IMR-90 (cell line): ENCODE measurements around the gene SLC4A8. TPM values are rescaled to one million over a fixed set of nuclear protein-coding genes. Genes with fewer than 3 reads are reported as not detected.

Experiments
- ATAC-seq: fragments of 200-7000 bp; cut with Tn5 transposase; 2 replicates; pipeline ENCODE4 v1.9.1; 2020; ENCODE audit warnings: low read depth, mild to moderate bottlenecking, moderate library complexity
- BruUV-seq: library from RNA; stranded (reverse); fragments of 400-500 nt; replicated peaks from 2 replicates; lab custom pipeline; 2021; lab: Mats Ljungman, UMichigan
- CTCF ChIA-PET: fragments of 300-600 bp; formaldehyde crosslinking; extraction: SDS; loops from one replicate; lab custom pipeline; 2021; ENCODE audit warnings: antibody characterized with exemption; lab: Yijun Ruan, JAX
- POLR2A ChIA-PET: fragments of 300-600 bp; sonication (Branson Sonifier 250); formaldehyde crosslinking; loops from one replicate; lab custom pipeline; 2022; ENCODE audit warnings: antibody characterized with exemption; ENCODE audit not compliant: unreplicated experiment; lab: Charles Lee
- DNase-seq: peaks from one replicate; pipeline ENCODE4 v3.0.0; 2013
- H2AFZ ChIP-seq: replicated peaks from 2 replicates; pipeline ENCODE3; 2013; ENCODE audit warnings: low read length, mild to moderate bottlenecking; ENCODE audit not compliant: poor library complexity
- H2AK5ac ChIP-seq: 2 replicates; pipeline ENCODE4 v1.6.1; 2013; ENCODE audit warnings: low read depth, low read length, inconsistent platforms
- H2AK9ac ChIP-seq: replicated peaks from 2 replicates; pipeline ENCODE3; 2013; ENCODE audit warnings: mild to moderate bottlenecking, low read depth, low read length, moderate library complexity; ENCODE audit not compliant: poor library complexity
- H2BK120ac ChIP-seq: 2 replicates; pipeline ENCODE4 v1.6.1; 2013; ENCODE audit warnings: low read depth, low read length, inconsistent platforms
- H2BK15ac ChIP-seq: 3 replicates; pipeline ENCODE4 v1.6.1; 2013; ENCODE audit warnings: low read depth, low read length, inconsistent platforms
- H2BK20ac ChIP-seq: 2 replicates; pipeline ENCODE4 v1.6.1; 2013; ENCODE audit warnings: low read depth, mild to moderate bottlenecking, inconsistent platforms, low read length, moderate library complexity
- H2BK5ac ChIP-seq: 2 replicates; pipeline ENCODE4 v1.6.1; 2013; ENCODE audit warnings: mild to moderate bottlenecking, low read depth, low read length, inconsistent platforms; ENCODE audit not compliant: poor library complexity, severe bottlenecking
- H3K14ac ChIP-seq: replicated peaks from 2 replicates; pipeline ENCODE4 v1.6.1; 2013; ENCODE audit warnings: low read depth, low read length, inconsistent platforms
- H3K18ac ChIP-seq: 2 replicates; pipeline ENCODE4 v1.6.1; 2013; ENCODE audit warnings: low read depth, low read length, control low read depth
- H3K23ac ChIP-seq: 2 replicates; pipeline ENCODE4 v1.6.1; 2013; ENCODE audit warnings: low read depth, low read length, inconsistent platforms
- H3K27ac ChIP-seq: 2 replicates; pipeline ENCODE4 v1.5.1; 2013; ENCODE audit warnings: mild to moderate bottlenecking, control low read depth, low read length; ENCODE audit not compliant: insufficient read depth
- H3K27me3 ChIP-seq: 2 replicates; pipeline ENCODE4 v1.6.1; 2013; ENCODE audit warnings: low read length; ENCODE audit not compliant: control insufficient read depth, insufficient read depth
- H3K36me3 ChIP-seq: 2 replicates; pipeline ENCODE4 v1.6.1; 2013; ENCODE audit warnings: low read length, mixed read lengths; ENCODE audit not compliant: control insufficient read depth, insufficient read depth
- H3K4ac ChIP-seq: 2 replicates; pipeline ENCODE4 v1.6.1; 2013; ENCODE audit warnings: low read depth, low read length, inconsistent platforms
- H3K4me1 ChIP-seq: 2 replicates; pipeline ENCODE4 v1.6.1; 2013; ENCODE audit warnings: low read length, mixed read lengths; ENCODE audit not compliant: control insufficient read depth, insufficient read depth
- H3K4me2 ChIP-seq: 2 replicates; pipeline ENCODE4 v1.6.1; 2013; ENCODE audit warnings: low read depth, mild to moderate bottlenecking, control low read depth, low read length, moderate library complexity
- H3K4me3 ChIP-seq: 2 replicates; pipeline ENCODE4 v1.5.1; 2013; ENCODE audit warnings: low read depth, mild to moderate bottlenecking, control low read depth, low read length, moderate library complexity; ENCODE audit not compliant: insufficient read depth
- H3K56ac ChIP-seq: 2 replicates; pipeline ENCODE4 v1.6.1; 2013; ENCODE audit warnings: low read length, inconsistent platforms; ENCODE audit not compliant: insufficient read depth; ENCODE audit errors: extremely low read depth
- H3K79me1 ChIP-seq, 2 experiments: 2 replicates each; pipeline ENCODE4 v1.6.1; 2013; ENCODE audit warnings: low read length in 2 of 2, inconsistent platforms in 1 of 2, low read depth in 1 of 2
- H3K9ac ChIP-seq: 2 replicates; pipeline ENCODE4 v1.6.1; 2013; ENCODE audit warnings: low read depth, low read length, control low read depth
- H3K9me1 ChIP-seq: 2 replicates; pipeline ENCODE4 v1.6.1; 2013; ENCODE audit warnings: low read length, inconsistent platforms; ENCODE audit not compliant: insufficient read depth
- H3K9me3 ChIP-seq: 2 replicates; pipeline ENCODE4 v1.6.1; 2013; ENCODE audit warnings: low read length; ENCODE audit not compliant: control insufficient read depth, insufficient read depth
- H4K20me1 ChIP-seq: 2 replicates; pipeline ENCODE4 v1.6.1; 2013; ENCODE audit warnings: low read length, inconsistent platforms; ENCODE audit not compliant: insufficient read depth
- H4K5ac ChIP-seq: 2 replicates; pipeline ENCODE4 v1.6.1; 2013; ENCODE audit warnings: mild to moderate bottlenecking, low read depth, low read length, control low read depth
- H4K8ac ChIP-seq, 2 experiments: 2 replicates each; pipeline ENCODE4 v1.6.1; 2013; ENCODE audit warnings: low read depth in 2 of 2, low read length in 2 of 2, control low read depth in 1 of 2, inconsistent platforms in 1 of 2
- H4K91ac ChIP-seq: 2 replicates; pipeline ENCODE4 v1.6.1; 2013; ENCODE audit warnings: low read depth, low read length, inconsistent platforms; ENCODE audit not compliant: insufficient read depth
- CEBPB ChIP-seq: IDR thresholded peaks from 2 replicates; pipeline ENCODE4 v1.6.1; 2012; ENCODE audit warnings: low read depth, low read length, improper control_type of control experiment
- MAZ ChIP-seq: IDR thresholded peaks from 2 replicates; pipeline ENCODE4 v1.6.1; 2012; ENCODE audit warnings: low read depth, mild to moderate bottlenecking, low read length, improper control_type of control experiment, moderate library complexity, borderline replicate concordance
- POLR2A ChIP-seq: IDR thresholded peaks from 2 replicates; pipeline ENCODE4 v1.6.1; 2012; ENCODE audit warnings: mild to moderate bottlenecking, low read depth, low read length
- RFX5 ChIP-seq: IDR thresholded peaks from 2 replicates; pipeline ENCODE4 v1.8.0; 2012; ENCODE audit warnings: low read depth, mild to moderate bottlenecking, low read length, moderate library complexity
- WGBS, 2 experiments: methylation state at CpG; one replicate each; pipeline versions ENCODE4 v1.1.5 to v1.1.7; 2013; ENCODE audit warnings: missing lambda C conversion rate in 2 of 2; ENCODE audit not compliant: insufficient read length in 1 of 2; ENCODE audit errors: extremely low coverage in 2 of 2; 5-methylcytosine and 5-hydroxymethylcytosine counted together
- dilution Hi-C: fragments of 300-500 bp; cut with HindIII; formaldehyde crosslinking; loops from one replicate; pipeline ENCODE4 v1.14.3; 2018; ENCODE audit warnings: low sequenced_read_pairs; ENCODE audit not compliant: unreplicated experiment
- in situ Hi-C: fragments of 300-500 bp; cut with MboI; formaldehyde crosslinking; loops from 3 replicates; pipeline ENCODE4 v1.14.3; 2019; ENCODE audit warnings: low sequenced_read_pairs, inconsistent platforms, mixed read lengths
- intact Hi-C: fragments of 100-400 bp; cut with micrococcal nuclease; formaldehyde crosslinking; loops from 2 replicates; pipeline ENCODE4 v1.10.0; 2022
- polyA plus RNA-seq, 3 experiments: library from polyadenylated mRNA; depleted of rRNA; stranded (reverse); fragments of >200 nt; gene quantifications; 2 replicates each; pipeline ENCODE4 v1.2.3, GENCODE V29; 2012; ENCODE audit warnings: low replicate concordance in 1 of 3
- total RNA-seq: library from RNA; depleted of rRNA; stranded (reverse); fragments of >200 nt; gene quantifications from 2 replicates; pipeline ENCODE4 v1.2.3, GENCODE V29; 2012
- TF ChIP-seq, protein P1 (sequence below): fragments of 150-350 bp; IDR thresholded peaks from 2 replicates; pipeline ENCODE4 v1.6.1; 2016; ENCODE audit warnings: low read depth, mild to moderate bottlenecking, low read length, moderate library complexity, borderline replicate concordance

Gene SLC4A8
- total and polyA plus RNA-seq, 2 of the 4 experiments (the other 2 are of a cell fraction): 3.1 to 5.2 TPM

DNA sequence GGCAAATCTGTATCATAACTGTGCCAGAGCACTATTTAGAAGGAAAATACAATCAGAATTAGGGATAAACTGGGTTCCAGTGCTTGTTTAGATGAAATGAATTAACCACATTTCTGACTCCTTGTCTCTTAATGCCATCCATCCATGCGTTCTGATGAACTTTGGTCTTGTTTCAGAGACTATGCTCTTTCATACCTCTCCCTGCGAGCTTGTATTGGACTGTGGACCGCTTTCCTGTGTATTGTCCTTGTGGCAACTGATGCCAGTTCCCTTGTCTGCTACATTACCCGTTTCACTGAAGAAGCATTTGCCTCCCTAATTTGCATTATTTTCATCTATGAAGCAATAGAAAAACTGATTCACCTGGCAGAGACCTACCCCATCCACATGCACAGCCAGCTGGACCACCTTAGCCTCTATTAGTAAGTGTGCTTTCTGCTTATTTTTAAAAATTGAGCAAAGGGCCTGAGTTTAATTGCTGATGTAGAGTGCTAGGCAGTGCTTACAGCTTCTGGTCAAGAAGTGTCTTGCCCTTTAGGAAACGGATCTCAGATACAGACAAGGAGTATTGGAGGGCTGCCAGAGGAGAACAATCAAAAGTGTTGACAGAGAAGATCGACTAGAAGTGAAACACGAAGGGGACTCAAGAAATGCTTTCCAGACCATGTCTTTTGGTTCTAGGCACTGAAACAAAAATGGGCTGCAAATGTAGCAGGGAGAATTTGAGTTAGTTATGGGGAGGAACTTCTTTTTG lies 46.7 kb downstream of the SLC4A8 start (continued):
- TF ChIP-seq RFX5: no peak

DNA sequence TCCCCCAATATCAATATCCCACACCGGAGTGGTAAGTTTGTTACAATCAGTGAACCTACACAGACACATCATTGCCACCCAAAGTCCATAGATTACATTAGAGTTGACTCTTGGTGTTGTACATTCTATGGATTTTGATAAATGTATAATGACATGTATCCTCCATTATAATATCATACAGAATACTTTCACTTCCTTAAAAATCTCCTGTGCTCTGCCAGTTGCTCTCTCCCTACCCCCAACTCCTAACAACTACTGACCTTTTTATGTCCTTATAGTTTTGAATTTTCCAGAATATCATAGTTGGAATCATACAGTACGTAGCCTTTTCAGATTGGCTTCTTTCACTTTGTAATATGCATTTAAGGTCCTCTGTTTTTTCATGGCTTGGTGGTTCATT lies 48.4 kb downstream of the SLC4A8 start:
- Histone ChIP-seq H4K8ac (no peak overlapping the region), H3K4ac (no peak overlapping the region), H3K9me1 (peaks cover 4% of the 10 kb centered on the region; the same call in 1 of the 2 replicates), H3K9me3 (no peaks in the 10 kb centered on the region), H3K36me3 (no peaks in the 10 kb centered on the region), H4K20me1 (no peaks in the 10 kb centered on the region), H3K18ac (no peak overlapping the region), H2BK20ac (no peak overlapping the region), H3K23ac (no peak overlapping the region), H4K5ac (no peak overlapping the region), H4K91ac (no peak overlapping the region), H3K27me3 (no peaks in the 10 kb centered on the region), H3K4me1 (no peaks in the 10 kb centered on the region), H2BK120ac (no peak overlapping the region), H3K56ac (no peak overlapping the region), H2AK9ac (no peak overlapping the region), H2AK5ac (no peak overlapping the region), H3K27ac (no peak overlapping the region), H3K14ac (no peak overlapping the region), H2BK15ac (no peak overlapping the region), H3K79me1 (no peaks in the 10 kb centered on the region), H2AFZ (no peak overlapping the region), H3K4me2 (no peak overlapping the region), H3K4me3 (no peak overlapping the region), H3K9ac (no peak overlapping the region), H2BK5ac (no peak overlapping the region)
- intact Hi-C loops (no loop called here), in situ Hi-C loops (no loop called here), dilution Hi-C loops (no loop called here)
- DNase-seq (no peak), ATAC-seq (no peak)
- CTCF ChIA-PET: no interaction called here
- WGBS, 2 experiments: no CpG with 5 or more reads among the region's 2 CpGs
- BruUV-seq: no TSS peak
- POLR2A ChIA-PET: no interaction called here
- no peak for TF ChIP-seq RFX5
- TF ChIP-seq POLR2A: no peak
- TF ChIP-seq CEBPB: no peak
- TF ChIP-seq, protein P1, sequence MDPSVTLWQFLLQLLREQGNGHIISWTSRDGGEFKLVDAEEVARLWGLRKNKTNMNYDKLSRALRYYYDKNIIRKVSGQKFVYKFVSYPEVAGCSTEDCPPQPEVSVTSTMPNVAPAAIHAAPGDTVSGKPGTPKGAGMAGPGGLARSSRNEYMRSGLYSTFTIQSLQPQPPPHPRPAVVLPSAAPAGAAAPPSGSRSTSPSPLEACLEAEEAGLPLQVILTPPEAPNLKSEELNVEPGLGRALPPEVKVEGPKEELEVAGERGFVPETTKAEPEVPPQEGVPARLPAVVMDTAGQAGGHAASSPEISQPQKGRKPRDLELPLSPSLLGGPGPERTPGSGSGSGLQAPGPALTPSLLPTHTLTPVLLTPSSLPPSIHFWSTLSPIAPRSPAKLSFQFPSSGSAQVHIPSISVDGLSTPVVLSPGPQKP: no peak
- no peak for TF ChIP-seq MAZ
